NCI-H524 (cell line): ENCODE measurements around the gene ZNF804B.
A peak's percentile ranks its signal among the peaks of the same experiment; 100 is the strongest.

Experiments used
- DNase-seq, 2 experiments: peaks; one replicate each; lab custom pipeline; 2025; lab: John Stamatoyannopoulos, UW

ZNF804B gene

DNA sequence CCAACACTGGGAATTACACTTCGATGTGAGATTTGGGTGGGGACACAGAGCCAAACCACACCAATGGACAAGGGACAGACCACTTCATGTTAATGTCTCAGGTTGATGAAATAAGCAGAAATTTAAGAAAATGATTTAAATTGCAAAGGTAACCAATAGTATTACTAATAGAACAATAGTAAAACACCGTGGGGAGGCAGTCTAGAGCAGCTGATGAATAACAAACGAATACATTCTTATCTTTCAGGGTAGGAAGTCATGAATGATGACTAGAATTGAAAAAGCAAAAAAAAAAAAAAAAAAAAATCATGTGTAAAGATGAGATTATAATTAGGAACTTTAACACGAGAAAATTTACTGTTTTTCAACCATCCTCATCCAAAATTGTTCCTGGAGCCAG, 207.9 kb downstream of the ZNF804B start:
- no peak for DNase-seq

DNA sequence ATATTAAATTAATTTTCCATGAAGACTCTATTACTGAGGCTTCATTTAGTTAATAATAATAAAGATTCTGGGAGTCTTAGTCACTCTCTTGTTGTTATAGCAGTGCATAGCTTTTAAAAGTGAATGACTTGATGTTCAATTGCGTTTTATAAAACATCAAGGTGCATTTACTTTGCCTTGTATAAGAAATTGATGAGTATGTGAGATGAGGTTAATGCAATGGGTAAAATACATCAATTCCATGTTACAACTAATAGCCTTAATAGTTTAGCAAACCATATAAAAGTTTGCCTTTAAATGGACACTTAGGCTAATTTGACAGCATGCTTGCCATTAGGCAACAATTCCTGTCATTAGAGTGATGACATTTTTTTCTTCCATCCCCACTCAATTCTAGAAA, 209.7 kb downstream of the ZNF804B start:
- DNase-seq, result no peak

DNA sequence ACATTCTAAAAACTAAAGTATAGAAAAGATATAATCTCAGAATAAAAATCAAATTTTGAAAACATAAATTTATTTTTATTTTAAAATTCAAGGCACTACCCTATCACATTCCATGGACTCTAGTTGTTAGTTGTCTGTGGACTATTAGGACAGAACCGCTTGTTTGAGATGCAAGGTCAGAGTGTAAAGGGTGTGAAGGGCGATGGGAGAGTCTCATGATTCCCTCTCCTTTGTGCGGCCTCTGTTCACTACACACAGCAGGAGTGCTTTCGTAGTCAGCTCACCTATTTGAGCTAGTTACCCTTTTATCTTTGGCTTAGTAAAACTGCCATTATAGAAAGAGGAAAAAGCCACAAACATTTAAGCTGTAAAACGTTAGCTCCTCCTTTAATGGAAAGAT, 225.8 kb downstream of the ZNF804B start:
- DNase-seq, result no peak

DNA sequence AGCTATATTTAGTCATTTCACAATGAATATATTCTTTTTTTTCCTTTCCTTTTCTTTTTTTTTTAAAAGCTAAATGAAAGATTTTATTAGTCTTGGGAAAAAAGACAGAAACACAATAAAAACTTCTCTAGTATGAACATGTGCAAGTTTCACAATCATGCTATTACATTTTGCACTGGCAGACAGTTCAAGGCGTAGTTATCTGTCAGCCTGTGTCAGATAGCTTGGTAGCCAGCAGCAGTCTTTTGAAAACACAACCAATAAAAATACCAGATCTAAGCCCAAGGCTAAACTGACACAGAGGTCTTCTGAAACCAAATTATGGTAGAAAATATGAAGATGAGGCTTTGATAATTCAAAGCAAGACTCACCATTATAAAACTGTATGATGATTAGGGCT, 241.8 kb downstream of the ZNF804B start:
- no peak for DNase-seq

DNA sequence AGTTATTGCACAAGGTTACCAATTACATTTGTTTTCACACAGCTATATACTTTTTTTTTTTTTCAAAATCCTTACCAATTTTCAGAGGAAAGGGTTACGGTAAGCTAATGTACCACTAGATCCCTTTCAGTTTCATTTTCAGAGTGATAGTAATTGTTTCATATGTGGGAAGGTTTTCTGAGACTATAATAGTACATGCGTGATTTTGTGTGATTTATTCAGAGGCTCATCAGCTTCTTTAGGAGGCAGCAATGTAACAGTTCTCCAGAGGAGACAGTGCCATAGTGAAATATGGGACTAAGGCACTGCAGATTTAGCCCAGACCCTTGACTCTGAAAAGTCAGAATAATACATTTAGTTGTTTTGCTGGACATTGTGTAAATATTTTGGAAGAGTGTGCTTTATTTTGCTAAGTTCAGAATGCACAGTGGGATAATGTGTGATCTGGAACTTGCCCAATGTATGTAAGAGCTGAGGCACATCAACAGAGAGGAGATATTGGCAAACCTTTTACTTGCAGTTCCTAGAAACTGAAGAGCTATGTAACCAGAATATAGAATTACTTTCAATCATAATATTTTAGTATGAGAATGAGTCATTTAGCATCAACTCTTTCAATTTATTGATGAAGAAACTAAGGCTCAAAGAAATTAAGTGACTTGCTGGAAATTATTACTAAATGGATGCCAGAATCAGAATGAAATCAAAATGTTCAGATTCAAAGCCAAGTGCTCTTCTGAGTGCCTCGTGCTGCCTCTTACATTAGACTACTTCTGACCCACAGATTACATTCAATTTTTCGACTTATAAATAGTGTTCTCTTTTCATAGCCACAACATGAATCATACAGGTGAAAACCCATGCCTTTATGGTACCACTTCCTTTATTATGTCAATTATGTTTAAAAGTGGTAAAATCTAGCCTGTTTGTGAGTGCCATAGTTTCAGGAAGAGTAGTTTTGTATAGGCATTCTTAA, 243.8 kb downstream of the ZNF804B start:
- no peak for DNase-seq

DNA sequence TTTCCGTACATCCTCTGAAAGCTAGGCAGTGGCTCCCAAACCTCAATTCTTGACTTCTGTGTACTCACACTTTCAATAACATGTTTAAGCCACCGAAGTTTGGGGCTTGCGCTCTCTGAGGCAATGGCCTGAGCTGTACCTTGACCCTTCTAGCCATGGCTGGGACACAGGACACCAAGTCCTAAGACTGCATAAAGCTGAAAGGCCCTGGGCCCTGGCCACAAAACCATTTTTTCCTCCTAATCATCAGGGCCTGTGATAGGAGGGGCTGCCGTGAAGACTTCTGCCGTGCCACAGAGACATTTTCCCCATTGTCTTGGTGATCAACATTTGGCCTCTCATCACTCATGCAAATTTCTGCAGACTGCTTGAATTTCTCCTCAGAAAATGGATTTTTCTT, 252.5 kb downstream of the ZNF804B start:
- DNase-seq, result no peak

DNA sequence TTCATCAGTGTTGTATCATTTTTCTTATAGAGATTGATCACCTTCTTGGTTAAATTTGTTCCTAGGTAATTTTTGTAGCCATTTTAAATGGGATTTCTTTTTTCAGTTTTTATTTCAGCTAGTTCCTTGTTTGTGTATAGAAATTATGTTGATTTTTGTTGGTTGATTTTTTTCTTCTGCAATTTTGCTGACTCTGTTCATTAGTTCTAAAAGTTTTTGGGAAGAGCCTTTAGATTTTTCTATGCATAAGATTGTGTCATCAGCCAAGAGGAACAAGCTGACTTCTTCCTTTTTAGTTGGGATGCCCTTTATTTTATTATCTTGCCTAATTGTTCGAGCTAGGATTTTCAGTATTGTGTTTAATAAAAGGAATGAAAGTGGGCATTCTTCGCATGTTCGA, 258.2 kb downstream of the ZNF804B start:
- no peak for DNase-seq

DNA sequence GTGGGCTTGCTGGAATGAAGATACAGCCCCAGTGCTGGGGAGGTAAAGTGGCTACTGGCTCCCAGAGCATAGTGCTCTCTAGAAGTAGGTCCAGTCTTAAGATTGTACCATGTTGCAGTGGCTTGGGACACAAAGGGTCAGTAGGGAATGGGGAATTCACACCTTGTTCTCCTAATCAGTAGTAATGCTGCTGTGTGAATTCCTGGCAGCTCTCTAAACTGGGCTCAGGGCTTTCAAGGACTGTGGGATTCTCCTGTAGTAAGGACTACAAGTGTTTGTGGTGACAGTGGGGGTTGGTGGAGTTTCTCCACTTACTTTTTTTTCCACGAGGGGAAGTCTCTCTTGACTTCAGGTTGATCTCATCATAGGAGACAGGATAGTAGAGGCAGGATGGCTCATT, 262.2 kb downstream of the ZNF804B start:
- DNase-seq, result no peak

DNA sequence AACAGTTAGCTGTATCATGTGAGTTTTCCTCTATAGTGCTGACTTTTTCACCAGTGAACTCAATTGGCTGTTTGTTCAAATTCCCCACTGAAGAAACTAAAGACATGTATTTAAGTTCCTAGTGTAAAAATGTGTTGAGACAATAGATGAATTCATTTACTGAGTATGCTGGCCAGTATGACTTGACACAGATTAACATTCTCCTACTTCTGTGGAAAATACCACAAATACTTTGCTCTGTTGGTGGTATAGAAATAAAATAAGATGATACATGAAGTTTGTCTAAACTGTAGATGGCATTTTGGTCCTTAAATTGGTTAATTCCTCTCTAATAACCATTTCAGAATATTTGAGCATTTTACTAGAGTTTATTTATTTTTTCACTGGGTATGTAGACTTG, 263.7 kb downstream of the ZNF804B start:
- no peak for DNase-seq

DNA sequence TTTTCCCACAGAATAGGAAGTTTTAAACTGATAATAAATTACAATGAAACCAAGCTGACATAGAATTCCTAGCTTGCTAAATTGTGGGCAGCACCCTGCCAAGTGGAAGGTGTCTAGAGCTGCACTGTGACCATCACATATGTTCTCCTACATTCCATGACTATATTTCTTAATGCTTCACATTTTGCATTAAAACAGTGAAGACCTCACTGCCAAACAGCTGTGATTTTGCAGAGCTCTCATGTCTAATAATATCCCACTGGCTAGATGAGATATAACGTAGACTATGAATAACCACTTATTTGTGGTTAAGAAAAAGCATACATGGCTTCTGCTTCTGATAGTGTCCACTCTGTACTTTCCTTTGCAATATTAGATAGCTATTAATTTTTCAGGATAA, 264.4 kb downstream of the ZNF804B start:
- no peak for DNase-seq

DNA sequence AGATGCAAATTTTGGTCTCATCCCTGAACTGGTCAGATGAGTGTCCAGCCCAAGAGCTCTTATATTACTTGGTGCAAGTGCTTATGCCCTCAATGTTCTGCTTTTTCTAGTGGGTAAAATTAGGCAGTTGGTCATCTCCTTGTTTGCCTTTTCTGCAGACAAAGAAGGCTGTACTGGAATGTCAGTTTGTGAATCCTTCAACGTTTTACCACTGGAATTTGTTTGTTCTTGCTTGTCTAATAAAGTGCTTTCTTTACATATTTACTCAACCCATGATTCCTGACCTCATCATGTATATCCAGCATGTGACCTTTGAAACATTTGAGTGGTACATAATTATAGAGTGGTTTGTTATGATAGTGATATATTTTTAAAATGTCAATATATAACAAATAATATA, 268.3 kb downstream of the ZNF804B start:
- DNase-seq, result no peak

DNA sequence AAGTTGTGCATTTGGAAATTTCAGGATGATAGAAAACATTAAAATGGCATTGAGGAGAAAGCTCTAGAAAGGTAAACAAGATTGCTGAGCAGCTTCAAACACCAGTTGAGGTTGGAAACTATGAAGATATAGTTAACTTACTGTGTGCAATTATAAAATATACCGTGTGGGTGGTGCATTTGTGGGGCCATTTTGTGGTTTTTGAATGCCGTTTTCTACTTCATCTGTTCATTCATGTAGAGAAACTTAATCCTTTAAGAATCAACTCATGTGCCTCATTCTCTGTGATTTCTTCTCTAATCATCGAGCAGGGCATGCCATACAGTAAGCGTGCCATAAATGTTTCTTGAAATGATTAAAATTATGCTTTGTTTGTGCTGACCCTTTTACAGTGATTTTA, 268.8 kb downstream of the ZNF804B start:
- DNase-seq, result no peak

DNA sequence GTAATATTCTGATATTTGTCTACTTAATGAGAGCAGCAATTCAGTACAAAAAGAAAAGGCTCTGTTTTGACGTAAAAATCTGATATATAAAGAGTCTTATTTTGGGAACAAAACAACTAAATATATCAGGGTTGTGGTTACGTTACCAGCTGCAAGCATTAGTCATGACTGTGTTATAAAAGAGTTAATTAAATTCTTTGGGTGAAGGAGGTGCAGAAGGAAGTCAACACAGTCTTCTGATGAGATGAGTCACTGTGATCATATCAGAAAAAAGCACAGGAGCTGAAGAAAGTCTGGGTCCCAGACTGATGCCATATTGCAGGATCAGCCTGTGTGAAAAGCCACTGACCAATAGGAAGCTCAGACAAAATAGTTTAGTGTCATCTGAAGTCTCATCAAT, 270.4 kb downstream of the ZNF804B start:
- no peak for DNase-seq

DNA sequence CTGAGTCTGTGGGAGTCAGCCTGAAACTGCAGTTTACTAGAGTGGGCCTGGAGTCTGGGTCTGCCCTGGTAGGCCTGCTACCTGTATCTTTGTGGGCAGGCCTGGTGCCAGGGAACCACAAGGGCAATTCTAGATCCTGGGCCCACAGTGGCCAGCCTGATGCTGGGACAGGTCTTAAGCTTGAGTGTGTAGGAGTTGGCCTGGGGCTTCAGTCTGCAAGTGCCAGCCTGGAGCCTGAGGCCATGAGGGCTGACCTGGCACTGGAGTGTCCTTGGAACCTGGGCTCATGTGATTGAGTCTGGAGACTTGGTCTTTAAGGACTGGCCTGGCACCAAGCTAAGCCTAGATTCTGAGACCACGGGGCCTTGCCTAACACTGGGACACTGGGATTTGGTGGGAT, 281.7 kb downstream of the ZNF804B start:
- DNase-seq, result no peak

DNA sequence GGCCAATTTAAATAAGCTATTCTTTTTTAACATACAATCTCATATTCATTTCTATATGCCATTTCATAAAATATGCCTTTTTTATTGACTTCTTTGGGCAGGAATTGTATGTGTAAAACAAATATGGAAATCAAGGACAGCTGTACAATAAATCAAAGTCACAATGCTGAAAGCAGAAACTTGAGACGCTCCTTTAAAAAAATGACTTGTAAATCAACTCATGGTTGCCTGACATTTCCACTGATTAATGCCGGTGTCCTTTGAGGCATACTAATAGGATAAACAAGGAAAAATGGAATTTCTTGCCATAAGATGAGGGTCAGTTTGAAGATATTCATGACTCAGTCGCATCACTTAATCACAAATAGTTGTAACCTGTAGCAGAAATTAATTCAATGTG, 283.4 kb downstream of the ZNF804B start:
- DNase-seq, result peak in 1 of 2 experiments; percentile 1

DNA sequence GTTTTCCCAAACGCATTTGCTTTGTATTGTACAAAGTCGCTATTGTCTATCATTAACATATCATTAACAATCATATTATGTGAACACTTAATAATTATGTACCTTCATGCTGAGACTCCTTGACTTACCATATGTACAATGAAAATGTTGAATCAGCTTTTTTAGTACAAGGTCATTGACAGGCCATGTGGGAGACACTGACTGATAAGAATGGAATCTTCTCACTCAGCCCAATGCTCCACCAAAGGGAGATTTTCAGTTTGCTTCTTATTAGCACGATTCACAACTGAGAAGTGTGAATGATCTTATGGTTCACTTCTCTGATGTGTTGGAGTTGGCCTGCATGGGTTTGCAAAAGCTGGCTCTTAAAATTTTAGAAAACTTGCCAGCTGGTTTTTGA, 289.5 kb downstream of the ZNF804B start:
- no peak for DNase-seq

DNA sequence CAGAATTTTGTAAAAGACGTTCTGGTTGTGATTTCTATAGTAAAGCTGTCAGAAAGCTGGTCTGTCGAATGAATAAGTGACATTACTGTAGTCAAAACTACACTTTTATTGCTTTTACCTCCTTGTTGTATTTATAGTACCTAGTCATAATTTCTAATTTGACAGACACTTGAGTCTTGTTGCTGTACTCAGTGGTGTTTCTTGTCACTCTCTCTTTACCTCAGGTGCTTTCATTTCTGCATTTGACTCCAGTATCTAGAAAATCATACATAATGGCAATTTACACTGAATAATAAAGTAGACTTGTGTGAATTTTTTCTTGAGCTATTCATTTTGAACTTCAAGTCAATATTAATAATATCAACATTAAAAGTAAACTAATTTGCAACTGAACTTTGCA, 293.6 kb downstream of the ZNF804B start:
- DNase-seq, result no peak

DNA sequence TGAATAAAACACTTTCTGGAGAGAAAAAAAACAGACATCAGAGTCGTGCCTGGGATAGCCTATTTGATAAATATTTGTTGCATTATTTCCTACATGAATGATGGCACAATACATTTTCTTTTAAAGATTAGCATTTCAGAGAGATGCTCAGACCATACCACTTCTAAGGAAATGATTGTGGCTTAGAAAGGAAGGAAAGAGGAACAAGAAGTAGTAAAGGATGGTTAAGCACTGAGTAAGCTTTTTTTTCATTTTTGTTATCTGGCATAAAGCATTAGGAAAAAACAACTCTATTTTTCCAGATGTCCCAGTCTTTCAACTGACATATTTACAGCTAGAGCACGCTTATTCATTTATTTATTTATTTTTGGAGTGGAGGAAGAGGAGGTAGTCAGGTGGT, 294.9 kb downstream of the ZNF804B start:
- no peak for DNase-seq

DNA sequence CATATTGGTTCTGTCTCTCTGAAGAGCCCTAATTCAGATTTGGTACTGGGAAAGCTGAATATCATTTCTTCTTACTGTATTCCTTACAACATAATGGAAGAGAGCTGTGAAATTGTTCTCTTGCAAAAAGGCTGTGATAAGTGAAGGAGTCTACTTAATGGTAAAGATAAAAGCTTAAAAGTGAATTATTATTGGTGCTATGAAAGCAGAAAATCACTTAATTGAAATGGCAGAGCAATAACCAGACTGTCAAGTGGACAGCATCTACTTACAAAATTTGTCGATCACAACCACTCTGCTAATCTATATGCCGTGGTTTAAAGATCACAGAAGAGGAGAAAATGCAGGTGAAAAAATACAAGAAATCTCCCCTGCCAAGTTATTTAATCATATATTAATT, 300.7 kb downstream of the ZNF804B start:
- DNase-seq, result no peak

DNA sequence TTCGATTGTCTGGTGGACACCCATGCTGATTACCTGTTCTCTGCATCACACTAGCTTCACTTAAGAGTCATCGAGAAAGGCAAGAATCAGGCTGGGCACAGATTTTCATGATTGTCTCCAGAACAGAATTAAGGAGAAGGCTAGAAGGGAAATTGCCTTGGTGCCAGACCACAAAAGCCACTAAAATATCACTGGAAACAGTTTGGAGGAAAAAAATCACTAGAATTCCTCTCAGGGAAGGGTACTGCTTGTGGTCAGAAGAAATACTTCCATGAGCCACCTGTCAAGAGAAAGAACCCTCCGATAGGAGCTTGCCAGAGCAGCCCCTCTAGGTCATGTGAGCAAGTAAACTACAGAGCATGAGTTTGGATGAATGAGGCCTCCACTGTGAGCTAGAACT, 305.3 kb downstream of the ZNF804B start:
- DNase-seq, result no peak

DNA sequence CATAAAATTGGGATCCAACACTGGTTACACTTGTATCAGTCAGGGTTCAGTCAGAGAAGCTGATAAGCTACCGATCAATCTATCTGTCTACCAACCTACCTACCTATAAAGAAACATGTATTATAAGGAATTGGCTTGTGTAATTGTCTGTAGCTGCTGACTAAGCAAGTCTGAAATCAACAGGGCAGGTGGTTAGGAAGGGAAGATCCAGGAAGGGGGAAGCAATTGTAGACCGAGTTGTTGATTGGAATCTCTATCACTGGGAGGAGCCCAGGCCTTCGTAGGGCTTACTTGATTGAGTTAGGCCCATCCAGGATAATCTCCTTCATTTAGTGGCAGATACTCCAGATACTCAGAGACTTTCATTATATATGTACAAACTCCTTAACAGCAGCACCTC, 307.5 kb downstream of the ZNF804B start:
- no peak for DNase-seq

DNA sequence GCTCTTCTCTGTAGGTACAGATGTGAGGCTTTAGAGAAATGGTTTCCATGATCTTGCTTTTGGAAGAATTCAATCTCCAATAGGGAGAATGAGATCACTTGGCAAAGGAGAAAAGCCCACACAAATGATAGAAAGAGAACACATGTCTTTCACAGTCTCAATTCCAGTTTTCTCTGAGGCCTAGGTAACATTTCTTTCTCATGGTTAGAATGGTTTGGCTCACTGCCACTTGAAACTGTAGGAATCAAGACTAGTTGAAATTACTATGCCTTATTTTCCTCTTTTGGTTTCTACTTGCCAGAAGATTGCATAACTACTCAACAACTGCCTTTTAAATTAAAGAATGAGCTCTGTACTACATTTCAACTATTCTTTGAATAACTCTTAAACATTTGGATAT, 312.6 kb downstream of the ZNF804B start:
- DNase-seq, result no peak

DNA sequence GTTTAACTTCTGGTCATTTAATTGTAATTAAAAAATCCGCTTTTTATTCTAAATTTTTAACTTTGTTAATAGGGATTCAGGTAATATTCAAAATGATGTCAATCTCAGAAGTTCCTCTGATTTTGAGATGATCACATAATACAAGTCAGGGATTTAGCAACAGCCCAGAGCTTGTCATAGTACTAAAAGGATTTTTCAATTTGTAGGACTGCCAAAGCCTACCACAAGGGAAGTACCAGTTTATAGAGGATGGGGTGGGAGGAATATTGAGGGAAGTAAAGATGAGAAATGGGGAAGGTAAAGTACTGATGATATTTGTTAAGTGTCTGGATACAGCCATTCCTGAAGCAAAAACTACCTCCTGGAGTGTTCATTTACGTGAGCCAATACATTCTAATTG, 314.3 kb downstream of the ZNF804B start:
- DNase-seq, result no peak

DNA sequence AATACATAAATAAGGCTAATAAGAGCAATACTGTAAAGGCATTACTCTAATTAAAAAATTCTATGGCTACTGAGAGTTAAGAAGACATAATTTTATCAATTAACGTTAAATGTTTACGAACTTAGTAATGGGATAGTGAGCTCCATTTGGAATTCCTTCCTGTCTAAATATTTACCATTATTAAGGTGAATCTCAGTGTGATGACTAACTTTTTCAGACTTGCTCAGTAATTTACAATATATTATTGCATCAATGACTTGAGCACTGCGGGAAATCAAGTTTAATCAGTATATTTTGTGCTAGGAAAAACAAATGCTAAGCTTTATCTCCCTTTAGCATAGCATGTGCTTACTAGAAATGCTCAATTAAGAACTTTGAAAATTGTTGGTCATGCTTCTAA, 318.5 kb downstream of the ZNF804B start:
- no peak for DNase-seq
